Retinal pigment epithelial cell (primary cell): ENCODE measurements around the gene SLC43A3.

ENCODE experiments used
- DNase-seq: peaks from one replicate; pipeline ENCODE4 v3.0.0-alpha.2; 2010; ENCODE audit warnings: low read depth
- H3K4me3 ChIP-seq: 2 replicates; pipeline ENCODE4 v1.5.1; 2011; ENCODE audit warnings: mild to moderate bottlenecking, low read length, control low read depth, moderate library complexity
- CTCF ChIP-seq: conservative IDR thresholded peaks from 2 replicates; pipeline ENCODE4 v1.5.1; 2011; ENCODE audit warnings: low read depth, low read length, control low read depth, inconsistent platforms

Gene SLC43A3

GRCh38 chr11:57410287-57410686 is 16.6 kb downstream of the SLC43A3 start:
- no peak for TF ChIP-seq CTCF
- H3K4me3 ChIP-seq = no peak overlapping the region
- no peak for DNase-seq

- no peak for DNase-seq
- no peak overlapping the region for H3K4me3 ChIP-seq
- no peak for TF ChIP-seq CTCF
Observed at GRCh38 chr11:57409321-57410100, 17.4 kb downstream of the SLC43A3 start.

- DNase-seq = no peak
Observed at GRCh38 chr11:57408771-57409170, 18.1 kb downstream of the SLC43A3 start.

GRCh38 chr11:57407941-57408475 is 18.9 kb downstream of the SLC43A3 start:
- no peak for TF ChIP-seq CTCF
- no peak for DNase-seq
- no peak overlapping the region for H3K4me3 ChIP-seq

More at GRCh38 chr11:57408771-57409170, 18.1 kb downstream of the SLC43A3 start:
- no peak overlapping the region for H3K4me3 ChIP-seq
- no peak for TF ChIP-seq CTCF

GRCh38 chr11:57407010-57407920 is 19.7 kb downstream of the SLC43A3 start:
- DNase-seq = no peak
- no peak overlapping the region for H3K4me3 ChIP-seq
- no peak for TF ChIP-seq CTCF

GRCh38 chr11:57406337-57406904 is 20.5 kb downstream of the SLC43A3 start:
- no peak overlapping the region for H3K4me3 ChIP-seq
- DNase-seq = no peak
- no peak for TF ChIP-seq CTCF
